Epidermal melanocyte (primary cell): Measurements from ENCODE around the gene ALCAM.
"Not testable (repeated sequence)": the region's sequence is repeated elsewhere in the genome, so short reads cannot be mapped to it uniquely, and the experiment has no call there.

Experiments used
- DNase-seq: peaks from one replicate; pipeline ENCODE4 v3.0.0; 2011; ENCODE audit warnings: low spot score; ENCODE audit not compliant: insufficient read length

The ALCAM gene

DNA sequence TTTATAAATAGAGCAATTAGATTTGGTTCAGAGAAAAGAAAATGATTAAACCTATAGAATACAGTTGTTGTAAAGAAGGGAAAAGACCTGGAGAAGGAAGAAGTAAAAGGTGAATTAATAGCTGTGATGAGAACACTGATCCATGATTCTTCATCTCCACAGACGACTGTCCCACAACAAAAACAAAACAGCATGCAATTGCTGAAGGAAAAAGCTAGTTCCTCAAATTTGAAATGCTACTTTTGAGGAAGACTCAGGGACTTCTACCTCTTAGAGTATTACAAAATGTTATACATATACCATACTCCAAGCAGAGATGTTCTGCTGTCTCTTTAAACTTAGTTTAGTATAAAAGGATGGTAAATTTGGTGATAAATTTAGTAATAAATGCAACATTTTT, 21.5 kb downstream of the ALCAM start:
- DNase-seq = no peak

DNA sequence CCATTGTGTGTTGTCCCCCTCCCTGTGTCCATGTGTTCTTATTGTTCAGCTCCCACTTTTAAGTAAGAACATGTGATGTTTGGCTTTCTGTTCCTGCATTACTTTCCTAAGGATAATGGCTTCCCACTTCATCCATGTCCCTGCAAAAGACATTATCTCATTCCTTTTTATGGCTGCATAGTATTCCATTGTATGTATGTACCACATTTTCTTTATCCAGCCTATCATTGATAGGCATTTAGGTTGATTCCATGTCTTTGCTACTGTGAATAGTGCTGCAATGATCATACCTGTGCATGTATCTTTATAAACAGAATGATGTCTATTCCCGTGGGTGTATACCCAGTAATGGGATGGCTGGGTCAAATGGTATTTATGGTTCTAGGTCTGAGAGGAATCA, 23.1 kb downstream of the ALCAM start:
- not testable (repeated sequence) for DNase-seq

DNA sequence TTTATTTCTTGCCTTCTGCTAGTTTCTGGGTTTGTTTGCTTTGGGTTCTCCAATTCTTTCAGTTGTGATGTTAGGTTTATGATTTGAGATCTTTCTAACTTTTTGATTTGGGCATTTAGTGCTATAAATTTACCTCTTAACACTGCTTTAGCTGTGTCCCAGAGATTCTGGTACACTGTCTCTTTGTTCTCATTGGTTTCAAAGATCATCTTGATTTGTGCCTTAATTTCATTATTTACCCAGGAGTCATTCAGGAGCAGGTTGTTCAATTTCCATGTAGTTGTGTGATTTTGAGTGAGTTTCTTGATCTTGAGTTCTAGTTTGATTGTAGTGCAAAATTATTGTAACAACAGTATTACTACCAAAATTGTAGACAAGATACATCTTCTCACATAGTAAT, 25.9 kb downstream of the ALCAM start:
- DNase-seq = not testable (repeated sequence)

DNA sequence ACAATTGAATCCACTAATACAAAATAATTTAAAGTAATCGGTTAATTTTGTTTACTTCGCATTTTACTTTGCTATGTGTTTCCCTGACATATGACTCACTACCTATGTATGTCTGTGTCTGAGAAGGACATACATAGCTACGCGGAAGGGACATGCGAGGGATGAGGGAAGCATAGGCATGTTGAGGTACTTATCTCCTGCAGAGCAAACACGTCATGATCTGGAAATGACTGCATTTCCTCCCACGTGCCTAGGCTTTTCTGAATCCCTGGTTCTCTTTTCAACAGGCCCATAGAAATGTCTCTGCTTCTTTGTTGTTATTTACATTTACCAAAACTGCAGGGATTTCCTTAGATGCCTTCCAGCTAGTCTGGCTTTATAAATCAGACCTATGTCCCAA, 27.5 kb downstream of the ALCAM start:
- no peak for DNase-seq

DNA sequence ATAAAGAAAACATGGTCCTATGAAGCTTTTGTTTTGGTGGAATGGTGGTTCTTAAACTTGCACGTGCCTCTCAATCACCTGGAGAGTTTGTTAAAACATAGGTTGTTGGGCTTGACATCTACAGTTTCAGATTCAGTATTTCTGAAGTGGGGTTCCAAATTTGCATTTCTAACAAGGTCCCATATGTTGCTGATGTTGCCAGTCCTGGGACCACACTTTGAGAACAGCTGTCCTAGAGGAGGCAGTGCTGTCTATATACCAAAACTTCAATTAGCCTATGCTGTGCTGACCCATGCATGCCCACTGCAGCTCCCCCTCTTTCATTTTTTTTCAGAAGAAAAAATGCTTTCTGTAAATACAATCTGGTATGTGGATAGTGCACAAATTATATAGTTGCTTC, 31.3 kb downstream of the ALCAM start:
- no peak for DNase-seq

DNA sequence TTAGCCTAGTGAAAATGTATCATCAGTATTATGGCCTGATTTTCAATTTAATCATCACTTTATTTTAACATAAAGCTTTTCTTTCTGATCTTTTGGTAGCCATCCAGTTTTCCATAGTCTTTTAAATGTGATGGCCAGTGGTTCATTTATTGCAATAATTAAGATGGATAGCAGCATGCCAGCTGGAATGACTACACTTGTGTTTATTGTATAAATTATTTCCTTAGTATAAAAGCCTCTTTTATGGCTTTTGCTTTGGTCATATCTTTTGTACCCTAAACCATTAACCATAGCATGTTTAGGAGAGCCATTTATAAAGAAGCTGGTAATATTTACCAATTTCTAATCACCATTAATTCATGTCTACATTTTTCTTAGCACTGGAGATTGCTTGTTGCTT, 31.7 kb downstream of the ALCAM start:
- DNase-seq = no peak

DNA sequence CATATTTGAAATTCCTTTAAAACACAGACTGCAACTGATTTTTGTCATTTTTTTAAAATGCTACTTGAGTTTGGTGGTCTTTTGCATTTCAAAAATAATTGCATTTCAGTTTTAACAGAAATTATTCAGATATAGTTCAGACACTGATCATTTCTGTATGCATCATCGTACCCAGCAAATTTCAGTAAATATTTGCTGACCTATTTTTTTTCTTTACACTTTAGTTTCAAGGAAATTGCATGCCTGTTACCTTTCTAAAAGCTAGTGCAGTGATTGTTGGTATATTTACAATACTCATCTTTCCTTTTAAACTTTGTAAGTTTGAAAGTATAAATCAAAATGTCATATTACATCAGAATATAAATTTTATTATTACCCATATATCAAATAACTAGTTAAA, 32.4 kb downstream of the ALCAM start:
- DNase-seq = no peak

DNA sequence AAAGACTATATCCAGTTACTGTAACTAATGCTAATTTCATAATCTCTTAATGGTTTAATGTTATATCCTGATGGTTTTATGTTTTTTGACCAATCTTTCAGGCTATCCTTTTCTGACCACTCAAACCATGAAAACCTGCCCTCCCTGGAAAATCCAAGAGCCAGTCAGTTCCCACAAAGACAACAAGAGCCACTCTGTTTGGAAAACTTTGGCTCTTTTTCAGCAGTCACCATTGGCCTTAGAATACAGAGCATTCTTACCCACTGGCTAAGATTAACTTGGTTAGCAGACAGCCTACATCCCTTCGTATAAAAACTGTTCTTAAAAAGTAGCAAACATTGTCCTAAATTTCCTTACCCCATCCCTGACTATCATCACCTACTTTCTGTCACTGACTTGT, 32.9 kb downstream of the ALCAM start:
- no peak for DNase-seq

DNA sequence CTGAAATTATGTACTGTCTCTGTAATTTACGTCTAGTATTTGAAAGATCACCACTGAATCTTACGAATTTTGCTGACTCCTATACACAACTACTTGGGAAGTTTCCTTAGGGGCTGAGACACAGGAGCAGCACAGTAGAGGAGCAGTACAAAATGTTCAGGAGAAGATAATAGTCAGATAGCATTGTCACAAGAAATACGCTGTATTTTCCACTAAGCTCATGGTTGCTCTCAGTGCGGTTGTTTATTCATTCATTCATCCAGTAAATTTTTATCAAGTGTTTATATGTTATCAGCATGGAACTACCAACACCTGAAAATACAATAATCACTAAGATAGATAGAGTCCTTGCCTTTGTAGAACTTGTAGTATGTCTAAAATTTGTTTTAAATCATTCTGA, 34.5 kb downstream of the ALCAM start:
- no peak for DNase-seq

DNA sequence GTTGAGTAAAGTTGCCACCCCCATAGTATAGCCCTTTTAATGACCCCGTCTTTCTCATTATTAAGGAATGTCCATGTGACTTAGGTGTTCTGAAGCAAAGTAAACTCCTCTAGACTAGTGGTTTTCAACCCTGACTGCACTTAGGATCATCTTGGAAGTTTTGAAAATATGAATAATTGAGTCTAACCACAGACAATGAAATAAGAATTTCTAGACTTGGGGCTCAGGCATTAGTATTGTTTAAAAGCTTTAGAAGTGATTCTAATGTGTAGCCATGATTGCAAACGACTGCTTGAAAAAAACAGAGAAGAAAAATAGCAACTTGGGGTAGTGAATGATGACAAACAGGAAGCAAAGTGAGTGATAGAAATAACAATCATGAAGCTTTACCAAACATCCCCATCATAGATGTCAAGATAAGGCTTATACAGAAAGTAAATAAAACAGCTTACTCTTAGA, 35.0 kb downstream of the ALCAM start:
- no peak for DNase-seq

DNA sequence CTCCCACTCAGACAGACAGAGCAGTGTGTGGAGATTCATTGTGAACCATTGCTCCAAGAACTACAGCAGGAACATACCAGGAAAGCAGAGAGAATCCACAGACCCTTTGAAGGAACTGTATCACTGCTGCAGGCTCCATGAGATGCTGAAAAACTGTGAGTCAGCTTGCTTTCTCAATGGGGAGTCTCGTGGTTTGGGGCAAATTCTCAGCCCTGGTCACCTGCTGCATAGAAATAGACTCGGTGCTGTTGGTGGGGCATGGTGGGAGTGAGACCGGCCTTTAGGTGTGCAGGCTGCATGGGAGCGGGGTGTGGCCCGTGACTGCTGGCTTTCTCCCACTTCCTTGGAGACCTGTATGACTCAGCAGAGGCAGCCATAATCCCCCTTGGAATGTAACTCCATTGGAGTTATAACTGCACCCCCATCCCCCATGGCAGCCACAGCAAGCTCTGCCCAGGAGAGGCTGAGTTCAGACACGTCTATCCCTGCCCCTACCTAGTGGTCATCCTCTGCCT, 35.6 kb downstream of the ALCAM start:
- DNase-seq = no peak

DNA sequence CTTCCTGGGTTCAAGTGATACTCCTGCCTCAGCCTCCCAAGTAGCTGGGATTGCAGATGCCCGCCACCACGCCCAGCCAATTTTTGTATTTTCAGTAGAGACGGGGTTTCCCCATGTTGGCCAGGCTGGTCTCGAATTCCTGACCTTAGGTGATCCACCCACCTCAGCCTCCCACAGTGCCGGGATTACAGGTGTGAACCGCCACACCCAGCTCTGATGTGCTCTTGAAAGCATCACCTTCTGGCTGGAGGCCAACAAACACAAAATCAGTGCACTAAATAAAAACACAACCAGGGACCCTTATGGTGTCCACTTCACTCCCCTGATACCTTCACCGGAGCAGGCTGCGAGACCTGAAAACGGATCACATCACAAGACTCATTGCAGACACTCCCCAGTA, 36.3 kb downstream of the ALCAM start:
- DNase-seq = not testable (repeated sequence)

DNA sequence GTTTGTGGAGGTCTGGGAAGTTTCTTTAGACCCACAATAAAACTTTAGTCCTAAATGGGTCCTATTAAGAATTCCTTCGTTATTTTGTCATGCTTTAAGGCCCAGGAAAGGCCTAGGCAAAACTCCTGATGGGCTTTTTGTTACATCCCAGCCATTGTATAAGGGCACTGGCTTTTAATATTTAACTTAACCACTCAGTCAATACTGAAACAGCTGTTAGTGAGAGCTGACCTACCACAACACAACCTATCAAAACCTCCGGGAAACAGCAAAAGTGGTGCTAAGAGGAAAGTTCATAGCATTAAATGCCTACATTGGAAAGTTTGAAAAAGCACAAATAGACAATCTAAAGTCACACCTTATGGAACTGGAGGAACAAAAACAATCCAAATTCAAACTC, 39.6 kb downstream of the ALCAM start:
- DNase-seq = no peak

DNA sequence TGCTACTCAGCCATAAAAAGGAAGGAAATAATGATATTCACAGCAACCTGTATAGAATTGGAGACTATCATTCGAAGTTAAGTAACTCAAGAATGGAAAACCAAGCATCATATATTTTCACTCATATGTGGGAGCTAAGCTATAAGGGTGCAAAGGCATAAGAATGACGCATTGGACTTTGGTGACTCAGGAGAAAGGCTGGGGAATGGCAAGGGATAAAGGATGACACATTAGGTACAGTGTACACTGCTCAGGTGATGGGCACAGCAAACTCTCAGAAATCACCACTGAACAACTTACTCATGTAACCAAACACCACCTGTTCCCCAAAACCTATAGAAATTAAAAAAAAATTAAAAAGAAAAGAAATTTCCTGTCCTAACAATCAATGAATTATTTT, 42.7 kb downstream of the ALCAM start:
- DNase-seq = no peak

DNA sequence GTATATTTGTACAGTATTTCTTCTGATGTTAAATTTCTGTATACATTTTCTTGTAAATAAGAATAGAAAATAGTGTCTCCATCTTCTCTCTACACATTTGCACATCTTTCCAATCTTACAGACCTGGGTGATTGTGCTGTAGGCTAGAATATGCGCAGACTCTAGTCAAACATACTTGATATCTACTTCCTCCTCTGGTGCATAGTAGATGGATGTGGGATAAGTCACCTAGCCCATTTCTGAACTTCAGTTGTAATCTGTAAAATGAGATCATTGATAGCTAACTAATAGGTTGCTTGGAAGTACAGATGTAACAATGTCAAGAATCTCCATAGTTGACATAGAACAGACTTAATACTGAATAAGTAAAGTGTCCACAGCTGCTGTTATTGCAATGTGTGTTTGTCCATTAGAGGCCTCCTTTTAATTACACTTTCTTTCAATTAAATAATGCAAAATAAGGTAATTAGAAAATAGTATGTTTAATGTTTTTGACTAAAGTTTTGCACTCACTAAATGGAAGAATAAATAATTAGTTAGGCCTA, 46.7 kb downstream of the ALCAM start:
- DNase-seq = no peak

DNA sequence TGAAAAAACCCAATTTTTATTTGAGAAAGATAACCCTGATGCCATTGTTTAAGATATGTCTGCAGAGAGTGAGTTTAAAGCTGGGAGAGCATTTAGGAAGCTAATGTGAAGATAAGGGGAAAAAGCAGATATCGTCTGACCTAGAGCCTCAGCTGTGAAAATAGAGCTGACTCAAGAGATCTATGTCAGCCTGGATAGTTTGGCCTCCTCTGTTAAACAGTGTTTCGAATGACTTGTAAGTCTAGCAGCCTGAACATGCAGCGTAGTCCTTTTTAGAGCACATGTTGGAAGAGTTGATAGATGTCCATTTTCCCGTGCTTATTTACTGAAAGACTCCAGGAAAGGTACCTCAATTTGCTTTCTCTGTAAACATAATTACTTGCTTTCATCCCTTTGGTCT, 48.1 kb downstream of the ALCAM start:
- DNase-seq = no peak

DNA sequence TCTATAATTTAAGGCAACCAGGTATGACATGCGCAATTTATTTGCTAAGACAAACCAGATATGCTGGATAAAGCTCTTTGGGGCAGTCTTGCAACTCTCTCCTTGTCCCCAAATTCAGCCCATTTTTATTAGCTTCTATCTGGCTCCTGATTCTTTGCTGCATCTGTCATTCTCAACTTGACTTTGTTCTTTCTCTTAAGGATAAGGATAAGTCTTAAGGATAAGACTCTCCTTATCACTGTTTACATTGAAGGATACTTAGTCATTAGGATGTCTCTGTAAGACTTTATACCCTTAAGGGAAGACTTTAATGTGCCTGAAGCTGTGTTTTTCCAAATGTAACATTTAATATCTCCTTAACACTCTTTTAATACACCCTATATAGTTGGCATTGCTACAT, 49.2 kb downstream of the ALCAM start:
- DNase-seq = no peak

DNA sequence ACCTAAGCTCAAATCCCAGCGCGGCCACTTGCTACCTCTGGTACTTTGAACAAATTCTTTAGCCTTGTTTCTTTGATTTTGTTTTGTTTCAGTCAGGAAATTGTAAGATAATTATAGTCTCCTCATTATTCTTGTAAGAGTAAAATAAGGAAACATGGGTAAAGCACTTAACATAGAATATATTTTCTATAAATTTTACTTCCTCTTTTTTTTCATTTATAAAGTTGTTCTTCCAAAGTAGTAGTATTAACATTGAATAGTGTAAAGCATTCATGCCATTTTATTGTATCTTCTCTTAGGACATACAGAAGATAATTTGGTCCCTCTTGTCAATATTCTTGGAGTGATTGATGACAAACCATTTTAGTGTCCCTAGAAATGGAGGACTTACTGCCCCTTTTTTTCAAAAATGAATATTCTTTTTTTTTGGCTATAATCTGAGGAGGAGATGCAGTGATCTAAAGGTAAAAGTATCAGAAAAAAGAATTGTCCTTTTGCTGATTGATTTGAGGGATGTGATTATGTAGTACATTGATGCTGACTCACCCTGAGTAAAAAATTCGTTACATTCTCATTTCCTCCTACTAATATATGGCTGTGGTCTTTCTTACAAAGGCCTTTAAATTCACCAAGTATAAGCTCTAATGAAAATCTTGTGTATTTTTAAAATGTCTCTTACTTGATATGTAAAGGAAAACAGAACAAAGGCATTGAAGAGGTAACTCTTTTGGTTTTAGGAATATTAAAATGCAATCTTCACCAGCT, 51.0 kb downstream of the ALCAM start:
- DNase-seq = no peak

DNA sequence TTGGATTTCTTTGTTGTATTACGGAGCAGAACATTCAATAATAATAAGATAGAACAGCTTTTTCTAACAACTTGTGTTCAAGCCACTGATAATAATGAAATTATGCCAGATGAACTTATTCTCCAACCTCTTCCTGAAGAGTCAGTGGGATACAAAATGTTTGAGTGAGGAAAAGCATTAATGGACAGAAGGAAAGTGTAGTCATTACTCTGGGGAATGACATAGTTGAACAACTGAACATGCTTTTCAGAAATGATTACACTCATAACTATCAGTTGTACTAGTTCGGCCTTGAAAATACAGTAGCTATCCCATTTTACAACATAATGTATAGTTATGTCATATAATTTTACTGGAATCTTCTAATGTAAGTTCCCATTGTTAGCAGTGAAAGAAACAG, 55.9 kb downstream of the ALCAM start:
- DNase-seq = no peak

DNA sequence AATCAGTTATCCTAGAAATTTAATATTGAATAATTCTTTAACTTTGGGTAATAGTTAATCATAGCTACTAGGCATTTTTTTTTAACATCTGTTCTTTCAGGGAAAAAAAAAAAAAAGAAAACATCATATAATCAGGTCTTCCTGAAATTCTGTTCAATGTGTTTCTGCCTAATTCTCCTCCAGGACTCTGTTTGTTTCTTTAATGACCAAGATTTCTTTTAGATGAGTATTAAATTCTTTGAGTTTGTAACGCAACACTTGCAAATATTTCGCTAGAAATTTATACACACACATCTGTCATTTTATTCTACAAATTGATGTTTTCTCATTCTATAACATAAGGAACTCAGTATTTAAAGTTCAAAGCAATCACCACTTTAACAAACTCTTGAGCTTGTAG, 56.7 kb downstream of the ALCAM start:
- DNase-seq = no peak

DNA sequence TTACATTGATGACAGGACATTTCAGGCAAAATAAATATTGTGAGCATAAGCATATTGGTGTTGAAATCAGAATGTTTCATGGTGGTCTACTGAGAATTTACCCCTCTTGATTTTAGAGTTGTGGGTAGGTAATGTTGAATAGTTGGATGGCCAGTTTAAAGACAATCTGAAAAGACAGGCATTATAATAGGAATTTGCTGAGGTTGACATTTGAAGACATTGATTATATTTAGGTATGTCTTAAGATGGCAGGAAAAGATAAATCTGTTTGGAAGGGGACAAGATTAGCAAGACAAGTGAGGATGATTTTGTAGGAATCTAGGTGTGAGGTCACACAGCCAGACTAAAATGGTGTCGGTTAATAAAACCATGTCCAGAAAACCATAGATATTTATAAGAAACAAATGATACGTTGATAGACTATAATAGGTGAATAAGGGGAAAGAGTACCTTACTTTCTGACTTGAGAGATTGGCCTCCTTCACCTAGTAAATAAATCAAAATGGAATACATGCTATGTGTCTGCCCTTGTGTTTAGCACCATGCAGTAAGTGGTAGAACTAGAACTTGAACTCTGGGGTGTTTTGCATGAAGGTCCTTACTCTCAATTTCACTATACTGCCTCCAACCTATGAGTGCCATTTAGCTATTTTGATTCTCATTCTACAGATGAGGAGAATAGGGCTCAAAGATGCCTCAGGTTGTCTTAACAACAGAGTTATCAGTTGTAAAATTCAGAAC, 57.9 kb downstream of the ALCAM start:
- DNase-seq = no peak

DNA sequence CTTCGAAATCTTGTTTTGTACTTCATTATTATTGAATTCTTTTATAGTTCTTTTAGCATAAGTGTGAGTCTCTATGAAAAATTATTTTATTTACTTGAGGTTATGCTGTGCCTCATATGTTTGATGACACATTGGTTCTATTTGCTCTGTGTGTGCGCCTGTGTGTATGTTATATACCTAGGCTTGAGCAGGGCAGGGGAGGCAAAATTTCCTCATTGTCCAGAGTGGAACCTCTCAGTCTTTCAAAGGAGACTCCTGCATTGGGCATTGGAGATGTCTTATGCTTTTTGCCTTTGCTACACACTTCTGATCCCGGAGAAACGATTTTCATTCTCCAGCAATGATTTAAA, 58.4 kb downstream of the ALCAM start:
- no peak for DNase-seq

DNA sequence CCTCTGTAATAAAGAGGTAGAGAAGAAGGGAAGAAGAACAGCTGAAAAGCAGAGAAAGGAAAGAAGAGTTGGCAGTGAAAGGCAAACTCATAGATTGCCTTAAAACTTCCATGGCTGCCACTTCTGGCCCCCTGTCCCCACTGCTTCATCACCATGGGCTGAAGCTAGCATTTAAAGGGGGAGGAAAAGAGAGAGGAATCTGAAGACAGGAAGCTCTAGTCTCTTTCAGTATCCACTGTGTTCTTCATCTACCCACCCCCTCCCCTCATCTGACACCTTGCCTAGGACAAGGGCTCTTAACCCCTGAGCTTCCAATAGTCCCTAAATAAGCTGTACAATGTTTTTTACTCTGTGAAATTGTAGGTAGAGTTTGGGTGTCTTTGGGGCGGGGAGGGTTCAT, 60.6 kb downstream of the ALCAM start:
- no peak for DNase-seq
